Measurements from ENCODE around the gene SLC38A3.
"Not testable (repeated sequence)": the region's sequence is repeated elsewhere in the genome, so short reads cannot be mapped to it uniquely, and the experiment has no call there.

The SLC38A3 gene

GRCh38 chr3:50231581-50231980, 26.5 kb downstream of the SLC38A3 start:
- no peak for DNase-seq (ENCODE audit: low read depth)

- DNase-seq (ENCODE audit: low read depth), result no peak
Measured at GRCh38 chr3:50232303-50232702, 27.2 kb downstream of the SLC38A3 start.

GRCh38 chr3:50233176-50233575, 28.1 kb downstream of the SLC38A3 start:
- no peak for DNase-seq (ENCODE audit: low read depth)

GRCh38 chr3:50235716-50236483, 30.8 kb downstream of the SLC38A3 start, which contains the start of gene GNAI2:
Gene GNAI2 (plus strand): TSS chr3:50236204. CDS start chr3:50236336, 132 bp downstream.
- peak; percentile 99 for DNase-seq (ENCODE audit: low read depth)

GRCh38 chr3:50236484-50237132, 31.5 kb downstream of the SLC38A3 start:
- DNase-seq (ENCODE audit: low read depth), result no peak

- no peak for DNase-seq (ENCODE audit: low read depth)
Measured at GRCh38 chr3:50237133-50237651, 32.1 kb downstream of the SLC38A3 start.

GRCh38 chr3:50237754-50238548, 32.9 kb downstream of the SLC38A3 start:
- DNase-seq (ENCODE audit: low read depth), result peak; percentile 87

GRCh38 chr3:50238549-50239026, 33.5 kb downstream of the SLC38A3 start:
- no peak for DNase-seq (ENCODE audit: low read depth)

- no peak for DNase-seq (ENCODE audit: low read depth)
Measured at GRCh38 chr3:50239649-50240048, 34.6 kb downstream of the SLC38A3 start.

GRCh38 chr3:50241163-50241562, 36.1 kb downstream of the SLC38A3 start:
- no peak for DNase-seq (ENCODE audit: low read depth)

GRCh38 chr3:50241713-50242380, 36.8 kb downstream of the SLC38A3 start:
- no peak for DNase-seq (ENCODE audit: low read depth)

- DNase-seq (ENCODE audit: low read depth), result no peak
Measured at GRCh38 chr3:50242381-50242770, 37.3 kb downstream of the SLC38A3 start.

- peak; percentile 33 for DNase-seq (ENCODE audit: low read depth)
Measured at GRCh38 chr3:50242851-50243542, 37.9 kb downstream of the SLC38A3 start.

GRCh38 chr3:50243543-50243895, 38.4 kb downstream of the SLC38A3 start:
- DNase-seq (ENCODE audit: low read depth), result no peak

GRCh38 chr3:50244813-50245212, 39.7 kb downstream of the SLC38A3 start:
- DNase-seq (ENCODE audit: low read depth), result not testable (repeated sequence)

- no peak for DNase-seq (ENCODE audit: low read depth)
Measured at GRCh38 chr3:50245251-50245745, 40.2 kb downstream of the SLC38A3 start.

GRCh38 chr3:50245831-50246516, 40.9 kb downstream of the SLC38A3 start:
- DNase-seq (ENCODE audit: low read depth), result peak; percentile 94

GRCh38 chr3:50246517-50246954, 41.5 kb downstream of the SLC38A3 start:
- peak; percentile 82 for DNase-seq (ENCODE audit: low read depth)

- DNase-seq (ENCODE audit: low read depth), result no peak
Measured at GRCh38 chr3:50248387-50248786, 43.3 kb downstream of the SLC38A3 start.

- DNase-seq (ENCODE audit: low read depth), result no peak
Measured at GRCh38 chr3:50249457-50249856, 44.4 kb downstream of the SLC38A3 start.
